Mucosa of rectum (tissue), 2 donors: ENCODE data around the gene OR10A3.

Source experiments
- H3K27ac ChIP-seq, 2 donors: one replicate each; pipeline ENCODE4 v1.7.0; 2013; ENCODE audit warnings: inconsistent platforms in 2 of 2, low read depth in 2 of 2, low read length in 2 of 2
- H3K27me3 ChIP-seq, 2 donors: one replicate each; pipeline ENCODE4 v1.7.0; 2013; ENCODE audit warnings: low read length in 2 of 2; ENCODE audit not compliant: control insufficient read depth in 2 of 2, insufficient read depth in 2 of 2
- H3K36me3 ChIP-seq, 2 donors: one replicate each; pipeline ENCODE4 v1.7.0; 2013; ENCODE audit warnings: low read length in 2 of 2; ENCODE audit not compliant: control insufficient read depth in 2 of 2, insufficient read depth in 2 of 2
- H3K4me1 ChIP-seq, 2 donors: one replicate each; pipeline ENCODE4 v1.7.0; 2013; ENCODE audit warnings: low read length in 2 of 2, mild to moderate bottlenecking in 1 of 2; ENCODE audit not compliant: control insufficient read depth in 2 of 2, insufficient read depth in 2 of 2
- H3K4me3 ChIP-seq, 2 donors: one replicate each; pipeline ENCODE4 v1.7.0; 2013; ENCODE audit warnings: low read length in 2 of 2
- H3K9ac ChIP-seq, 2 donors: one replicate each; pipeline ENCODE4 v1.7.0; 2013; ENCODE audit warnings: low read length in 2 of 2, low read depth in 1 of 2, mild to moderate bottlenecking in 1 of 2
- H3K9me3 ChIP-seq, 2 donors: one replicate each; pipeline ENCODE4 v1.7.0; 2013; ENCODE audit warnings: low read length in 2 of 2; ENCODE audit not compliant: control insufficient read depth in 2 of 2
- donor health status: healthy.
- donor health status: Normal muscosa, but diverticular disease.

The OR10A3 gene

GRCh38 chr11:7971846-7972245, 30.3 kb upstream of the OR10A3 start:
- no peaks in the 10 kb centered on the region for H3K27me3 ChIP-seq
- no peaks in the 10 kb centered on the region for H3K4me1 ChIP-seq
- no peak overlapping the region for H3K4me3 ChIP-seq
- H3K9me3 ChIP-seq = no peaks in the 10 kb centered on the region
- H3K36me3 ChIP-seq = no peaks in the 10 kb centered on the region
- no peak overlapping the region for H3K27ac ChIP-seq
- H3K9ac ChIP-seq = no peak overlapping the region

GRCh38 chr11:7969756-7970646, 28.5 kb upstream of the OR10A3 start:
- H3K27ac ChIP-seq = no peak overlapping the region
- H3K4me1 ChIP-seq = no peaks in the 10 kb centered on the region
- H3K36me3 ChIP-seq = no peaks in the 10 kb centered on the region
- H3K9me3 ChIP-seq = no peaks in the 10 kb centered on the region
- no peak overlapping the region for H3K4me3 ChIP-seq
- no peaks in the 10 kb centered on the region for H3K27me3 ChIP-seq
- no peak overlapping the region for H3K9ac ChIP-seq

GRCh38 chr11:7968686-7969085, 27.2 kb upstream of the OR10A3 start:
- Histone ChIP-seq H3K4me1 (no peaks in the 10 kb centered on the region), H3K36me3 (no peaks in the 10 kb centered on the region), H3K4me3 (no peak overlapping the region), H3K27ac (no peak overlapping the region), H3K9ac (no peak overlapping the region), H3K27me3 (no peaks in the 10 kb centered on the region), H3K9me3 (no peaks in the 10 kb centered on the region)

GRCh38 chr11:7967826-7968225, 26.3 kb upstream of the OR10A3 start:
- Histone ChIP-seq H3K9me3 (no peaks in the 10 kb centered on the region), H3K27ac (no peak overlapping the region), H3K9ac (no peak overlapping the region), H3K36me3 (no peaks in the 10 kb centered on the region), H3K4me3 (no peak overlapping the region), H3K4me1 (no peaks in the 10 kb centered on the region), H3K27me3 (no peaks in the 10 kb centered on the region)

GRCh38 chr11:7967097-7967496, 25.6 kb upstream of the OR10A3 start:
- Histone ChIP-seq H3K9ac (no peak overlapping the region), H3K4me3 (no peak overlapping the region), H3K27ac (no peak overlapping the region), H3K4me1 (no peaks in the 10 kb centered on the region), H3K27me3 (no peaks in the 10 kb centered on the region), H3K9me3 (no peaks in the 10 kb centered on the region), H3K36me3 (no peaks in the 10 kb centered on the region)

- no peaks in the 10 kb centered on the region for H3K4me1 ChIP-seq
- H3K9ac ChIP-seq = no peak within 1 kb of the TSS
- no peak within 1 kb of the TSS for H3K27ac ChIP-seq
- no peak within 1 kb of the TSS for H3K4me3 ChIP-seq
- no peaks in the 10 kb centered on the region for H3K9me3 ChIP-seq
- no peaks in the 10 kb centered on the region for H3K36me3 ChIP-seq
- no peaks in the 10 kb centered on the region for H3K27me3 ChIP-seq
These were observed 23.9 kb upstream of the OR10A3 start, which contains the start of gene NLRP10 for GRCh38 chr11:7965386-7965785. Gene NLRP10, minus strand, starts transcription at chr11:7965447. Its CDS starts 1,952 bp downstream, at chr11:7963495.

- Histone ChIP-seq H3K36me3 (no peaks in the 10 kb centered on the region), H3K9ac (no peak overlapping the region), H3K4me1 (no peaks in the 10 kb centered on the region), H3K9me3 (no peaks in the 10 kb centered on the region), H3K27ac (no peak overlapping the region), H3K27me3 (no peaks in the 10 kb centered on the region), H3K4me3 (no peak overlapping the region)
These were observed 23.4 kb upstream of the OR10A3 start for GRCh38 chr11:7964873-7965272.

GRCh38 chr11:7964261-7964660, 22.8 kb upstream of the OR10A3 start:
- no peaks in the 10 kb centered on the region for H3K36me3 ChIP-seq

GRCh38 chr11:7955191-7955590, 13.7 kb upstream of the OR10A3 start:
- H3K4me1 ChIP-seq = no peaks in the 10 kb centered on the region
- peaks cover 0 to 2% of the 10 kb centered on the region in 2 donors for H3K27me3 ChIP-seq
- H3K9me3 ChIP-seq = no peaks in the 10 kb centered on the region
- no peak overlapping the region for H3K9ac ChIP-seq
- no peak overlapping the region for H3K27ac ChIP-seq
- no peak overlapping the region for H3K4me3 ChIP-seq
- H3K36me3 ChIP-seq = no peaks in the 10 kb centered on the region

More at GRCh38 chr11:7964261-7964660, 22.8 kb upstream of the OR10A3 start:
- Histone ChIP-seq H3K4me1 (no peaks in the 10 kb centered on the region), H3K27me3 (no peaks in the 10 kb centered on the region), H3K9ac (no peak overlapping the region), H3K4me3 (no peak overlapping the region), H3K27ac (no peak overlapping the region), H3K9me3 (no peaks in the 10 kb centered on the region)

- Histone ChIP-seq H3K4me1 (no peaks in the 10 kb centered on the region), H3K9ac (no peak overlapping the region), H3K4me3 (no peak overlapping the region), H3K27me3 (peaks cover 0 to 2% of the 10 kb centered on the region in 2 donors), H3K9me3 (peaks cover 0 to 2% of the 10 kb centered on the region in 2 donors), H3K27ac (no peak overlapping the region), H3K36me3 (no peaks in the 10 kb centered on the region)
These were observed 8.4 kb upstream of the OR10A3 start for GRCh38 chr11:7949934-7950333.
